ENCODE measurements around the gene TMEM201.

Gene TMEM201

DNA sequence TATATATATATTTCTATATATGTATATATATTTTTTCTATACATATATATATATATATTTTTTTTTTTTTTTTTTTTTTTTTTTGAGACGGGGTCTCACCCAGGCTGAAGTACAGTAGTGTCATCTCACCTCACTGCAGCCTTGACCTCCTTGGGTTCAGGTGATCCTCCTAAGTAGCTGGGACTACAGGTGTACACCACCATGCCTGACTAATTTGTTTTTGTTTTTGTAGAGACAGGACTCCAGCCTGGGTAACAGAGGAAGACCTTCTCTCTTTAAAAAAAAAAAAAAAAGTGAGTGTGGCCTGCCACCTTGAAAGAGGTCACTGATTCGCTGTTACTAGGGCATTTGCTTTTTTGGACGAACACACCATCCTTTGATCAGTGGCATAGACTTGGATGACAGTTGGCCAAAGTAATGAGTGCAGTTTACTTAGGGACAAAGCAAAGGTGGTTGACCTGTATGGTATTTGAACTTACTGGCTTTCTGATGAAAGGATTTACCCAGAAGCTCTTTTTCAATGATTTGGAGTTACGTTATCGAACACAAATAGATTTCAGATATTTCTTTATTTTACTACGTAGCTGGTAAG lies 38.7 kb upstream of the TMEM201 start:
- no peaks in the 10 kb centered on the region for H3K27me3 ChIP-seq
- no peaks in the 10 kb centered on the region for H3K36me3 ChIP-seq
- DNase-seq = peak in 1 of 2 donors; percentile 6
- TF ChIP-seq, protein P1, sequence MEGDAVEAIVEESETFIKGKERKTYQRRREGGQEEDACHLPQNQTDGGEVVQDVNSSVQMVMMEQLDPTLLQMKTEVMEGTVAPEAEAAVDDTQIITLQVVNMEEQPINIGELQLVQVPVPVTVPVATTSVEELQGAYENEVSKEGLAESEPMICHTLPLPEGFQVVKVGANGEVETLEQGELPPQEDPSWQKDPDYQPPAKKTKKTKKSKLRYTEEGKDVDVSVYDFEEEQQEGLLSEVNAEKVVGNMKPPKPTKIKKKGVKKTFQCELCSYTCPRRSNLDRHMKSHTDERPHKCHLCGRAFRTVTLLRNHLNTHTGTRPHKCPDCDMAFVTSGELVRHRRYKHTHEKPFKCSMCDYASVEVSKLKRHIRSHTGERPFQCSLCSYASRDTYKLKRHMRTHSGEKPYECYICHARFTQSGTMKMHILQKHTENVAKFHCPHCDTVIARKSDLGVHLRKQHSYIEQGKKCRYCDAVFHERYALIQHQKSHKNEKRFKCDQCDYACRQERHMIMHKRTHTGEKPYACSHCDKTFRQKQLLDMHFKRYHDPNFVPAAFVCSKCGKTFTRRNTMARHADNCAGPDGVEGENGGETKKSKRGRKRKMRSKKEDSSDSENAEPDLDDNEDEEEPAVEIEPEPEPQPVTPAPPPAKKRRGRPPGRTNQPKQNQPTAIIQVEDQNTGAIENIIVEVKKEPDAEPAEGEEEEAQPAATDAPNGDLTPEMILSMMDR (IDR thresholded peaks at IDR 0.05) = no peak
- peaks cover 0 to 2% (median 0%) of the 10 kb centered on the region in 4 donors for H3K4me1 ChIP-seq
- H3K4me3 ChIP-seq = no peak overlapping the region
- no peak overlapping the region for H3K27ac ChIP-seq
- no peaks in the 10 kb centered on the region for H3K9me3 ChIP-seq
- intact Hi-C loops (cut with DNase I; ENCODE audit: low total_unique reads) = no loop called here

DNA sequence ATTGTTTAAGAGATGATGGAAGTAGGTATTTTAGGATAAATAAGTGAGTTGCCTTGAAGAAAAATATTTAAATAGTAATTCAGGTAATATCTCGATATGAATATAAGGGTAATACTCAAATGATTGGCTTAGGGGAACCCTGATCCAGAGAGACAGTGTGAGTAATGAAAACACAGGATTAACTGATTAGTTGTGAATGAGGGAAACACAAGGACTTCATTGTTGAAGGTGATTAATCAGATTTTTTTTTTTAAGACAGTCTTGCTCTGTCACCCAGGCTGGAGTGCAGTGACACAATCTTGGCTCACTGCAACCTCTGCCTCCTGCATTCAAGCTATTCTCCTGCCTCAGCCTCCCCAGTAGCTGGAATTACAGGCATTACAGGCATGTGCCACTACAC lies 36.7 kb upstream of the TMEM201 start:
- Histone ChIP-seq H3K27ac (no peak overlapping the region), H3K4me1 (peaks cover 0 to 11% (median 2%) of the 10 kb centered on the region in 4 donors), H3K9me3 (no peaks in the 10 kb centered on the region), H3K27me3 (no peaks in the 10 kb centered on the region), H3K4me3 (no peak overlapping the region), H3K36me3 (peaks cover 0 to 7% (median 0%) of the 10 kb centered on the region in 3 donors)
- TF ChIP-seq, protein P1 (IDR thresholded peaks at IDR 0.05) = no peak
- intact Hi-C loops (cut with DNase I; ENCODE audit: low total_unique reads) = no loop called here
- DNase-seq = no peak

DNA sequence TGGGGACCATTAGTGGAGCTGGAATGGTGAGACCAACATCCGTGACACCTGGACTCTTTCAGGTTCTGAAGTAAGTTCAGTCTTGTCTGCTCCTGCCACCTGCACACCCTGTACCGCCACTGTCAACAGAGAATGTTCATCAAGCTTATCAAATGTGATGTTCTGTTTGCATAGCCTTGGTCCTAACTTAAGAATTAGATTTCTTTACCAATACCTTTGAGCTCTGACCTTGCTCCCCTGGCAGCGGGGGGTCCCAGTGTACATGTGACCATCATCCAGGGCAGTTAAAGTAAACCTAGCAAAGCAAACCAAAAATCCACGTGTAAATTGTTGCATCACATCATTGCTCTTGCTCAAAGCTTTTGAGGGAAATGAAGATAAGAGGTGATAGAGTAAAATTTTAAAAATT lies 35.0 kb upstream of the TMEM201 start:
- peaks cover 0 to 9% (median 7%) of the 10 kb centered on the region in 3 donors for H3K36me3 ChIP-seq
- H3K4me3 ChIP-seq = no peak overlapping the region
- H3K27me3 ChIP-seq = no peaks in the 10 kb centered on the region
- no peaks in the 10 kb centered on the region for H3K9me3 ChIP-seq
- H3K27ac ChIP-seq = no peak overlapping the region
- TF ChIP-seq, protein P1 (IDR thresholded peaks at IDR 0.05) = no peak
- intact Hi-C loops (cut with DNase I; ENCODE audit: low total_unique reads) = no loop called here
- peak in 1 of 2 donors; percentile 4 for DNase-seq
- peaks cover 0 to 11% (median 2%) of the 10 kb centered on the region in 4 donors for H3K4me1 ChIP-seq

DNA sequence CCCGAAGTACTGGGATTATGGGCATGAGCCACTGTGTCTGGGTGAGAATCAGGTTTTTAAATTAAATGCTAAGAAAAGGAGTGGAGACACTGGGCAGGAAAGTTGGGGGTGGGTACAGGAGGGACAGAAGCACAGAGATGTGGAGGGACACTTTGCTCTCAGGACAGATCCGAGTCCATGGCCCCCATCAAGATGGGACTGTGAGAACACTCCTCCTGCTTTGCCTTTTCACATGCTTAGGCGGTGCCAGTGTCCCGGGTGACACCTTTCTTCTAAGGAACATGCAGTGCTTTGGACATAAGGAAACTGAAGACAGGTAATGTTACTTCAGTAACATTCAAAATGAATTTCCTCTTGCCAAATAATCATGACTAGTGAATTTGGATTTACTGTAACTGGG lies 32.8 kb upstream of the TMEM201 start:
- H3K27ac ChIP-seq = peak overlapping the region in 1 of 2 donors; percentile 41
- H3K4me3 ChIP-seq = no peak overlapping the region
- peaks cover 0 to 12% (median 3%) of the 10 kb centered on the region in 4 donors for H3K4me1 ChIP-seq
- peaks cover 0 to 13% (median 7%) of the 10 kb centered on the region in 3 donors for H3K36me3 ChIP-seq
- TF ChIP-seq, protein P1 (IDR thresholded peaks at IDR 0.05) = no peak
- intact Hi-C loops (cut with DNase I; ENCODE audit: low total_unique reads) = no loop called here
- no peaks in the 10 kb centered on the region for H3K9me3 ChIP-seq
- H3K27me3 ChIP-seq = no peaks in the 10 kb centered on the region
- DNase-seq = peak in 1 of 2 donors; percentile 3

DNA sequence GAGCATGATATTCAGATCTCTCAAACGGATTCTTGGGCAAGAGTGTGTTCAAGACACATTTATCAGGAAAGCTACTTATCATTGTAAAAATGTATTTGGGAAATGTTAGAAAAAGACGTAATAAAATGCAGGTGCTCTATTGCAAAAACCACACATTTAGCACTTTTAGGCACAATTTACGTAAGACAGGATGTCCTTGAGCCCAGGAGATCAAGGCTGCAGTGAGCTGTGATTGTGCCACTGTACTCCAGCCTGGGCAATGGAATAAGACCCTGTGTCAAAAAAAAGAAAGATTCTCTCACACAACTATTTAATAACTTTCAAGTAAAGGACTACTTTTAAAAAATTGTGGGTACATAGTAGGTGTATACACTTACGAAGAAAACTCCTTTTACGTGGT lies 31.1 kb upstream of the TMEM201 start:
- TF ChIP-seq, protein P1 (IDR thresholded peaks at IDR 0.05) = no peak
- H3K36me3 ChIP-seq = peaks cover 0 to 13% (median 7%) of the 10 kb centered on the region in 3 donors
- DNase-seq = no peak
- peaks cover 0 to 22% (median 7%) of the 10 kb centered on the region in 4 donors for H3K4me1 ChIP-seq
- no peak overlapping the region for H3K27ac ChIP-seq
- intact Hi-C loops (cut with DNase I; ENCODE audit: low total_unique reads) = no loop called here
- no peaks in the 10 kb centered on the region for H3K27me3 ChIP-seq
- no peak overlapping the region for H3K4me3 ChIP-seq
- no peaks in the 10 kb centered on the region for H3K9me3 ChIP-seq

Measured in tibial artery (tissue), 4 donors.